DMS153 treated with DMSO at 0.1 percent for 48 hours (cell line): ENCODE data around the gene HGFAC.

Source experiments
- DNase-seq: peaks from one replicate; lab custom pipeline; 2025; ENCODE audit not compliant: unreplicated experiment; lab: John Stamatoyannopoulos, UW

The HGFAC gene

GRCh38 chr4:3441501-3442459, at the start of gene HGFAC:
Gene HGFAC, plus strand, starts transcription at chr4:3441968. Its CDS starts 34 bp downstream, at chr4:3442002.
- no peak for DNase-seq

GRCh38 chr4:3392321-3392720, 49.4 kb upstream of the HGFAC start:
- no peak for DNase-seq

- no peak for DNase-seq
These were observed 48.6 kb upstream of the HGFAC start for GRCh38 chr4:3393171-3393570.

GRCh38 chr4:3396600-3396999, 45.2 kb upstream of the HGFAC start:
- no peak for DNase-seq

GRCh38 chr4:3397128-3397527, 44.6 kb upstream of the HGFAC start:
- no peak for DNase-seq

GRCh38 chr4:3399277-3400194, 42.2 kb upstream of the HGFAC start:
- DNase-seq, result no peak

GRCh38 chr4:3401436-3402171, 40.2 kb upstream of the HGFAC start:
- no peak for DNase-seq

- no peak for DNase-seq
These were observed 39.0 kb upstream of the HGFAC start for GRCh38 chr4:3402491-3403347.

- no peak for DNase-seq
These were observed 38.3 kb upstream of the HGFAC start for GRCh38 chr4:3403348-3403906.

GRCh38 chr4:3404546-3404945, 37.2 kb upstream of the HGFAC start:
- no peak for DNase-seq

GRCh38 chr4:3405176-3405575, 36.6 kb upstream of the HGFAC start:
- DNase-seq, result no peak

GRCh38 chr4:3406021-3406420, 35.7 kb upstream of the HGFAC start:
- DNase-seq, result no peak

- no peak for DNase-seq
These were observed 35.3 kb upstream of the HGFAC start for GRCh38 chr4:3406431-3406830.

- DNase-seq, result no peak
These were observed 34.5 kb upstream of the HGFAC start for GRCh38 chr4:3407171-3407771.

GRCh38 chr4:3407930-3408792, 33.6 kb upstream of the HGFAC start:
- no peak for DNase-seq

- no peak for DNase-seq
These were observed 32.9 kb upstream of the HGFAC start for GRCh38 chr4:3408793-3409330.

- no peak for DNase-seq
These were observed 32.1 kb upstream of the HGFAC start for GRCh38 chr4:3409571-3410091.
